Measurements from ENCODE around the gene LACTB.

LACTB gene

DNA sequence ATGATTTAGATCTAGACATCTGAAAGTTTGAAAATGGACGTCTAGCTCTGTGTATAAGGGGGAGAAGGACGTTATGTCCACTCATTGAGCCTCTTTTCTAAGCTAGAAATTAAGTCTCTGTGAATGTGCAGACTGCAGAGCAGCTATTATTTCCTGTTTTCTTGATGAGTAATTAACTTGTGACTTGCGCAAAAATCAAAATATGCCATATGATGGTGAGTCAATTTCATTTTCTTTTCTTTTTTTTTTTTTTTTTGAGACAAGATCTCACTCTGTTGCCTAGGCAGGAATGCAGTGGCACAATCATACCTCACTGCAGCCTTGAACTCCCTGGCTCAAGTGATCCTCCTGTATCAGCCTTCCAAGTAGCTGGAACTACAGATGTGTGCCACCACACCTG, 14.1 kb downstream of the LACTB start:
- no peaks in the 10 kb centered on the region for H3K27me3 ChIP-seq (ENCODE audit: control insufficient read depth in 3 of 3, insufficient read depth in 3 of 3, low read depth in 1 of 3, low read length in 3 of 3)
- no peak overlapping the region for H3K14ac ChIP-seq (ENCODE audit: low read length)
- H3K4ac ChIP-seq (ENCODE audit: low read length): no peak overlapping the region
- H4K8ac ChIP-seq (ENCODE audit: low read depth, low read length): no peak overlapping the region
- H2AK5ac ChIP-seq (ENCODE audit: low read depth, low read length): no peak overlapping the region
- H3K4me2 ChIP-seq (ENCODE audit: insufficient read depth, low read length, poor library complexity, severe bottlenecking): no peak overlapping the region
- WGBS, 2 donors (ENCODE audit: extremely low coverage in 2 of 2, insufficient read length in 2 of 2, insufficient replicate concordance in 1 of 2): no CpG with 5 or more reads among the region's 3 CpGs
- H3K4me3 ChIP-seq (ENCODE audit: low read length in 2 of 2): no peak overlapping the region
- no peak overlapping the region for H2BK120ac ChIP-seq (ENCODE audit: low read depth, low read length)
- no peak overlapping the region for H2BK15ac ChIP-seq (ENCODE audit: low read length)
- H3K79me1 ChIP-seq (ENCODE audit: low read depth, low read length): no peaks in the 10 kb centered on the region
- H3K27ac ChIP-seq (replicated peaks; ENCODE audit: low read length): no peak overlapping the region
- no peak overlapping the region for H2AFZ ChIP-seq (ENCODE audit: low read length)
- no peak overlapping the region for H3K18ac ChIP-seq (ENCODE audit: low read length)
- no peak overlapping the region for H4K91ac ChIP-seq (ENCODE audit: low read depth, low read length, poor library complexity)
- no peaks in the 10 kb centered on the region for H3K9me3 ChIP-seq (replicated peaks in 1 of 2; ENCODE audit: control insufficient read depth in 2 of 2, insufficient read depth in 1 of 2, low read depth in 1 of 2, low read length in 2 of 2)
- H3K23ac ChIP-seq (ENCODE audit: low read depth, low read length, poor library complexity): no peak overlapping the region
- no peak for DNase-seq (ENCODE audit: low spot score)
- H3K36me3 ChIP-seq (replicated peaks in 1 of 2; ENCODE audit: control insufficient read depth in 2 of 2, insufficient read depth in 2 of 2, low read length in 2 of 2): no peaks in the 10 kb centered on the region
- H2BK12ac ChIP-seq (ENCODE audit: low read length): no peak overlapping the region
- no peak overlapping the region for H3K9ac ChIP-seq (ENCODE audit: low read depth, low read length, poor library complexity)
- H2BK5ac ChIP-seq (ENCODE audit: low read length): no peak overlapping the region
- H3K4me1 ChIP-seq (ENCODE audit: control insufficient read depth in 2 of 2, insufficient read depth in 1 of 2, low read depth in 1 of 2, low read length in 2 of 2): peaks cover 0 to 1% of the 10 kb centered on the region in 2 donors

DNA sequence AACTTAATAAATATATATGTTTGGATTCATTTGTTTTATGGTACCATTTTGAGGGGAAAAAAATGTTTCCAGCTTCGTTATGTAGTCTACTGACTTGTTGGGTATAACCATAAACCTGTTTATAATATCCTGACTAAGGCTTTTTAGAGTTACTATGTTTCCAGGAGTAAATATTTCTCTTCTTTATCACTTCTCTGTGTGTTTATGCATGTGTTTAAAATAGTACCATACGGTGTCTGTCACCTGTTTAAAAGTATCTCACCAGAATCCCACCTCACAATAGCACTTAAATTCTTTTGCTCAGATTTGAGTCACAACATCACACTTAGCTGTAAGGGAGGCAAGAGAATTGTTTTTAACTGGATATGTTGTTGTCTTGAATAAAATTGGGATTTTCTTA, 15.1 kb downstream of the LACTB start:
- Histone ChIP-seq H3K18ac (ENCODE audit: low read length) (no peak overlapping the region), H2BK12ac (ENCODE audit: low read length) (no peak overlapping the region), H2AK5ac (ENCODE audit: low read depth, low read length) (no peak overlapping the region), H3K27ac (replicated peaks; ENCODE audit: low read length) (no peak overlapping the region), H2BK15ac (ENCODE audit: low read length) (no peak overlapping the region), H3K14ac (ENCODE audit: low read length) (no peak overlapping the region), H3K4ac (ENCODE audit: low read length) (no peak overlapping the region), H4K8ac (ENCODE audit: low read depth, low read length) (no peak overlapping the region), H3K4me3 (ENCODE audit: low read length in 2 of 2) (no peak overlapping the region), H3K27me3 (ENCODE audit: control insufficient read depth in 3 of 3, insufficient read depth in 3 of 3, low read depth in 1 of 3, low read length in 3 of 3) (no peaks in the 10 kb centered on the region), H3K9ac (ENCODE audit: low read depth, low read length, poor library complexity) (no peak overlapping the region), H3K4me1 (ENCODE audit: control insufficient read depth in 2 of 2, insufficient read depth in 1 of 2, low read depth in 1 of 2, low read length in 2 of 2) (peaks cover 0 to 1% of the 10 kb centered on the region in 2 donors), H3K36me3 (replicated peaks in 1 of 2; ENCODE audit: control insufficient read depth in 2 of 2, insufficient read depth in 2 of 2, low read length in 2 of 2) (peaks cover 0 to 8% of the 10 kb centered on the region in 2 donors), H3K9me3 (replicated peaks in 1 of 2; ENCODE audit: control insufficient read depth in 2 of 2, insufficient read depth in 1 of 2, low read depth in 1 of 2, low read length in 2 of 2) (no peaks in the 10 kb centered on the region), H3K79me1 (ENCODE audit: low read depth, low read length) (no peaks in the 10 kb centered on the region), H4K91ac (ENCODE audit: low read depth, low read length, poor library complexity) (no peak overlapping the region), H2BK120ac (ENCODE audit: low read depth, low read length) (no peak overlapping the region), H3K4me2 (ENCODE audit: insufficient read depth, low read length, poor library complexity, severe bottlenecking) (no peak overlapping the region), H3K23ac (ENCODE audit: low read depth, low read length, poor library complexity) (no peak overlapping the region), H2BK5ac (ENCODE audit: low read length) (no peak overlapping the region), H2AFZ (ENCODE audit: low read length) (no peak overlapping the region)
- no CpG with 5 or more reads among the region's 2 CpGs for WGBS, 2 donors (ENCODE audit: extremely low coverage in 2 of 2, insufficient read length in 2 of 2, insufficient replicate concordance in 1 of 2)
- no peak for DNase-seq (ENCODE audit: low spot score)

DNA sequence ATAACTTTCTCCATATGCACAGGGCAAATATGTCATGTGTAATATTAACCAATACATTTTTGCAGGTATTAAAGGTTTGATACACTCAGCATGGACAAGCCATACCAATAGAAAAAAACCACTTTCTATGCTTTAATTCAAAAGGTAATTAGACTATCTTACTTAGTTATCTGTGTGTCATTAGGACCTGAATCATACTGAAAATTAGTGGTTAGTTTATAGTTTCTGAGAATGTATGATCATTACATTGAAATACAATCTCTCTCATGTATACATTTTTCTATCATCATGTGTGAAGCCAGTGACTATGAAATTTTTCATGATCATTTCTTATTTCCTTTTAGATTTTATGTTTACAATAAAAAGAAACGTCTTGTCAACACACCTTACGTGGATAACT, 19.3 kb downstream of the LACTB start:
- WGBS, 2 donors (ENCODE audit: extremely low coverage in 2 of 2, insufficient read length in 2 of 2, insufficient replicate concordance in 1 of 2): no CpG with 5 or more reads among the region's 2 CpGs

DNA sequence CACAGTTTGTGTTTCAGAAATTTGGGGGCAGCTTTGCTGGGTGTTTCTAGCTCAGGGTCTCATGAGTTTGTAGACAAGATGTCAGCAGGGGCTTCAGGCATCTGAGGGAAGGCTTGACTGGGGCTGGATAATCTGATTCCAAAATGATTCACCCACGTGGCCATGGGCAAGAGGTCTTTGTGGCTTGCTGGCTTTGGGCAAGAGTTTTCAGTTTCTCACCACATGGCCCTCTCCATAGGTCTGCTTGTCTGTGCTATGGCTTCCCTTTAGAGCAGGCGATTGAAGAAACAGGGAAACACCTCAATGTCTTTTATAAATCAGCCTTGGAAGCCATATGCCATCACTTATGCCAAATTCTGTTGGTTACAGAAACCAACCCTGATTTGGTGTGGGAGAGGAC, 23.8 kb downstream of the LACTB start:
- Histone ChIP-seq H2BK15ac (ENCODE audit: low read length) (no peak overlapping the region), H3K14ac (ENCODE audit: low read length) (no peak overlapping the region), H3K4ac (ENCODE audit: low read length) (no peak overlapping the region), H2AK5ac (ENCODE audit: low read depth, low read length) (no peak overlapping the region), H3K4me2 (ENCODE audit: insufficient read depth, low read length, poor library complexity, severe bottlenecking) (no peak overlapping the region), H3K23ac (ENCODE audit: low read depth, low read length, poor library complexity) (no peak overlapping the region), H3K27me3 (ENCODE audit: control insufficient read depth in 3 of 3, insufficient read depth in 3 of 3, low read depth in 1 of 3, low read length in 3 of 3) (no peaks in the 10 kb centered on the region), H2BK5ac (ENCODE audit: low read length) (no peak overlapping the region), H2AFZ (ENCODE audit: low read length) (no peak overlapping the region), H3K4me1 (ENCODE audit: control insufficient read depth in 2 of 2, insufficient read depth in 1 of 2, low read depth in 1 of 2, low read length in 2 of 2) (peaks cover 0 to 2% of the 10 kb centered on the region in 2 donors), H3K79me1 (ENCODE audit: low read depth, low read length) (no peaks in the 10 kb centered on the region), H3K4me3 (ENCODE audit: low read length in 2 of 2) (no peak overlapping the region), H3K27ac (replicated peaks; ENCODE audit: low read length) (no peak overlapping the region), H2BK120ac (ENCODE audit: low read depth, low read length) (no peak overlapping the region), H4K8ac (ENCODE audit: low read depth, low read length) (no peak overlapping the region), H3K9ac (ENCODE audit: low read depth, low read length, poor library complexity) (no peak overlapping the region), H3K18ac (ENCODE audit: low read length) (no peak overlapping the region), H3K9me3 (replicated peaks in 1 of 2; ENCODE audit: control insufficient read depth in 2 of 2, insufficient read depth in 1 of 2, low read depth in 1 of 2, low read length in 2 of 2) (peaks cover 0 to 22% of the 10 kb centered on the region in 2 donors), H4K91ac (ENCODE audit: low read depth, low read length, poor library complexity) (no peak overlapping the region), H3K36me3 (replicated peaks in 1 of 2; ENCODE audit: control insufficient read depth in 2 of 2, insufficient read depth in 2 of 2, low read length in 2 of 2) (peaks cover 3 to 67% of the 10 kb centered on the region in 2 donors), H2BK12ac (ENCODE audit: low read length) (no peak overlapping the region)
- DNase-seq (ENCODE audit: low spot score): no peak
- no CpG with 5 or more reads among the region's 2 CpGs for WGBS, 2 donors (ENCODE audit: extremely low coverage in 2 of 2, insufficient read length in 2 of 2, insufficient replicate concordance in 1 of 2)

More for the DNA sequence above, 19.3 kb downstream of the LACTB start:
- Histone ChIP-seq H3K4me3 (ENCODE audit: low read length in 2 of 2) (no peak overlapping the region), H3K79me1 (ENCODE audit: low read depth, low read length) (no peaks in the 10 kb centered on the region), H3K18ac (ENCODE audit: low read length) (no peak overlapping the region), H3K14ac (ENCODE audit: low read length) (no peak overlapping the region), H3K27ac (replicated peaks; ENCODE audit: low read length) (no peak overlapping the region), H3K4me1 (ENCODE audit: control insufficient read depth in 2 of 2, insufficient read depth in 1 of 2, low read depth in 1 of 2, low read length in 2 of 2) (peaks cover 0 to 2% of the 10 kb centered on the region in 2 donors), H4K8ac (ENCODE audit: low read depth, low read length) (no peak overlapping the region), H3K36me3 (replicated peaks in 1 of 2; ENCODE audit: control insufficient read depth in 2 of 2, insufficient read depth in 2 of 2, low read length in 2 of 2) (peaks cover 3 to 29% of the 10 kb centered on the region in 2 donors), H2BK5ac (ENCODE audit: low read length) (no peak overlapping the region), H2BK120ac (ENCODE audit: low read depth, low read length) (no peak overlapping the region), H3K27me3 (ENCODE audit: control insufficient read depth in 3 of 3, insufficient read depth in 3 of 3, low read depth in 1 of 3, low read length in 3 of 3) (no peaks in the 10 kb centered on the region), H3K4ac (ENCODE audit: low read length) (no peak overlapping the region), H2AK5ac (ENCODE audit: low read depth, low read length) (no peak overlapping the region), H2BK12ac (ENCODE audit: low read length) (no peak overlapping the region), H2BK15ac (ENCODE audit: low read length) (no peak overlapping the region), H3K23ac (ENCODE audit: low read depth, low read length, poor library complexity) (no peak overlapping the region), H3K9me3 (replicated peaks in 1 of 2; ENCODE audit: control insufficient read depth in 2 of 2, insufficient read depth in 1 of 2, low read depth in 1 of 2, low read length in 2 of 2) (peaks cover 0 to 9% of the 10 kb centered on the region in 2 donors), H3K9ac (ENCODE audit: low read depth, low read length, poor library complexity) (no peak overlapping the region), H4K91ac (ENCODE audit: low read depth, low read length, poor library complexity) (no peak overlapping the region), H2AFZ (ENCODE audit: low read length) (no peak overlapping the region), H3K4me2 (ENCODE audit: insufficient read depth, low read length, poor library complexity, severe bottlenecking) (no peak overlapping the region)
- no peak for DNase-seq (ENCODE audit: low spot score)

Data from neuronal stem cell (in vitro differentiated cells).